A549 (cell line): ENCODE results near the gene SLC38A2. TPM values are rescaled to one million over a fixed set of nuclear protein-coding genes. Genes with fewer than 3 reads are reported as not detected.

Source experiments
- ATAC-seq, 2 experiments: fragments of 200-7000 bp in 1 of 2; fragments of >200 bp in 1 of 2; cut with Nextera tagmentation in 1 of 2; cut with Tn5 transposase in 1 of 2; 3 replicates each; pipeline versions ENCODE4 v1.8.0 to v1.9.1; 2018 to 2020; ENCODE audit warnings: mild to moderate bottlenecking in 1 of 2, moderate library complexity in 1 of 2
- CTCF ChIA-PET: fragments of 300-600 bp; sonication (Branson Sonifier 250); formaldehyde crosslinking; extraction: SDS; loops from one replicate; lab custom pipeline; 2021; ENCODE audit warnings: antibody characterized with exemption, inconsistent platforms; lab: Yijun Ruan, JAX
- POLR2A ChIA-PET: fragments of 350-600 bp; formaldehyde crosslinking; extraction: SDS; loops from one replicate; lab custom pipeline; 2021; ENCODE audit warnings: antibody characterized with exemption, inconsistent platforms; lab: Yijun Ruan, JAX
- DNase-seq, 2 experiments: peaks; one replicate each; pipeline versions ENCODE4 v3.0.0 to v3.0.0-alpha.2; 2011 to 2016; ENCODE audit warnings: low read depth in 1 of 2, low spot score in 1 of 2
- FAIRE-seq: peaks from 2 replicates; lab custom pipeline; 2011; peaks lifted over from hg19 to GRCh38; lab: Jason Lieb, UNC
- H3K27ac ChIP-seq, 2 experiments: fragments of >200 bp; sonication (Bioruptor Twin); formaldehyde crosslinking; 3 replicates each; pipeline ENCODE4 v1.5.1; 2016 to 2017
- H3K4me1 ChIP-seq: fragments of >200 bp; sonication (Bioruptor Twin); formaldehyde crosslinking; 3 replicates; pipeline ENCODE4 v1.6.1; 2016
- H3K4me2 ChIP-seq: fragments of >200 bp; sonication (Bioruptor Twin); formaldehyde crosslinking; 3 replicates; pipeline ENCODE4 v1.6.1; 2016
- H3K4me3 ChIP-seq: fragments of >200 bp; sonication (Bioruptor Twin); formaldehyde crosslinking; 3 replicates; pipeline ENCODE4 v1.5.1; 2016
- H3K9me3 ChIP-seq: fragments of >200 bp; sonication (Bioruptor Twin); formaldehyde crosslinking; 3 replicates; pipeline ENCODE4 v1.6.1; 2016
- BCL3 ChIP-seq: fragments of >200 bp; sonication (Bioruptor Twin); formaldehyde crosslinking; IDR thresholded peaks from 3 replicates; pipeline ENCODE4 v1.6.1; 2016
- CBX8 ChIP-seq: fragments of 200-600 bp; sonication (generic); IDR thresholded peaks from 2 replicates; pipeline ENCODE4 v1.6.1; 2016
- CTCF ChIP-seq: fragments of >200 bp; sonication (Bioruptor Twin); formaldehyde crosslinking; IDR thresholded peaks from 3 replicates; pipeline ENCODE4 v1.5.1; 2016
- E2F6 ChIP-seq: IDR thresholded peaks from 2 replicates; pipeline ENCODE4 v1.6.1; 2012; ENCODE audit warnings: low read depth, borderline replicate concordance
- EP300 ChIP-seq, 2 experiments: fragments of >200 bp; sonication (Bioruptor Twin); formaldehyde crosslinking; IDR thresholded peaks; 2 replicates in 1 of 2; 3 replicates in 1 of 2; pipeline ENCODE4 v1.6.1; 2016 to 2017
- ESRRA ChIP-seq: fragments of 150-350 bp; IDR thresholded peaks from 2 replicates; pipeline ENCODE4 v1.6.1; 2014; ENCODE audit warnings: mild to moderate bottlenecking, low read length, borderline replicate concordance
- FOSL2 ChIP-seq, 2 experiments: fragments of 450-650 bp in 1 of 2; fragments of >200 bp in 1 of 2; sonication (Bioruptor Twin) in 1 of 2; formaldehyde crosslinking; IDR thresholded peaks; 2 replicates each; pipeline versions ENCODE4 v1.5.0 to v1.6.1; 2016 to 2020; ENCODE audit warnings: mild to moderate bottlenecking in 1 of 2, moderate library complexity in 1 of 2
- FOXS1 ChIP-seq: fragments of 250-450 bp; sonication (Bioruptor Pico); IDR thresholded peaks from 2 replicates; pipeline ENCODE4 v1.5.0; 2020; ENCODE audit warnings: mild to moderate bottlenecking, moderate library complexity
- HDAC2 ChIP-seq: fragments of 200-600 bp; sonication (generic); IDR thresholded peaks from 2 replicates; pipeline ENCODE4 v1.6.1; 2016
- HES2 ChIP-seq: fragments of >200 bp; sonication (Bioruptor Twin); formaldehyde crosslinking; IDR thresholded peaks from 2 replicates; pipeline ENCODE4 v1.6.1; 2016
- HOXB5 ChIP-seq: fragments of 250-450 bp; sonication (Bioruptor Pico); IDR thresholded peaks from 2 replicates; pipeline ENCODE4 v1.5.0; 2020; ENCODE audit warnings: mild to moderate bottlenecking, moderate library complexity
- JUNB ChIP-seq: fragments of >200 bp; sonication (Bioruptor Twin); formaldehyde crosslinking; IDR thresholded peaks from 2 replicates; pipeline ENCODE4 v1.6.1; 2016
- KDM1A ChIP-seq: fragments of 200-600 bp; sonication (generic); IDR thresholded peaks from 2 replicates; pipeline ENCODE4 v1.6.1; 2016; ENCODE audit warnings: low read depth, mild to moderate bottlenecking
- MAX ChIP-seq: IDR thresholded peaks from 2 replicates; pipeline ENCODE4 v1.6.1; 2012
- MAZ ChIP-seq: fragments of 150-350 bp; IDR thresholded peaks from 2 replicates; pipeline ENCODE4 v1.6.1; 2014; ENCODE audit warnings: antibody characterized with exemption, low read depth, low read length, borderline replicate concordance
- NFE2L2 ChIP-seq: fragments of 150-350 bp; conservative IDR thresholded peaks from 2 replicates; pipeline ENCODE4 v1.6.1; 2014; ENCODE audit warnings: low read length
- POLR2AphosphoS2 ChIP-seq: conservative IDR thresholded peaks from 2 replicates; pipeline ENCODE4 v1.6.1; 2012; ENCODE audit warnings: low read length, improper control_type of control experiment, inconsistent platforms
- SMC3 ChIP-seq: fragments of >200 bp; sonication (Bioruptor Twin); formaldehyde crosslinking; IDR thresholded peaks from 3 replicates; pipeline ENCODE4 v1.6.1; 2018; ENCODE audit warnings: inconsistent platforms
- TFCP2L1 ChIP-seq: fragments of 250-450 bp; sonication (Bioruptor Pico); IDR thresholded peaks from 2 replicates; pipeline ENCODE4 v1.5.0; 2021; ENCODE audit warnings: mild to moderate bottlenecking
- ZFP36 ChIP-seq: fragments of 450-650 bp; IDR thresholded peaks from 2 replicates; pipeline ENCODE4 v1.6.1; 2014; ENCODE audit warnings: borderline replicate concordance; ENCODE audit not compliant: partially characterized antibody
- ZNF302 ChIP-seq: fragments of 250-450 bp; sonication (Bioruptor Pico); IDR thresholded peaks from 2 replicates; pipeline ENCODE4 v1.9.0; 2021; ENCODE audit warnings: inconsistent platforms, mild to moderate bottlenecking, moderate library complexity
- WGBS: methylation state at CpG from one replicate; pipeline ENCODE4 v1.1.6; 2017; ENCODE audit errors: missing lambda C conversion rate; 5-methylcytosine and 5-hydroxymethylcytosine counted together
- polyA plus RNA-seq, 4 experiments: library from polyadenylated mRNA; depleted of rRNA in 3 of 4; stranded (reverse); fragments of >200 nt; fragmentation: RNase III in 1 of 4; extraction: RNeasy Plus Mini Kit Qiagen cat#74134 plus additional on column Dnase treatment in 1 of 4; gene quantifications; 2 replicates in 3 of 4; 3 replicates in 1 of 4; pipeline ENCODE4 v1.2.3, GENCODE V29; 2011 to 2017

The SLC38A2 gene
- polyA plus RNA-seq, 2 of the 4 experiments (the other 2 are of a cell fraction): 187 to 519 TPM

- Histone ChIP-seq H3K4me1 (no peaks in the 10 kb centered on the region), H3K4me3 (no peak overlapping the region), H3K27ac (no peak overlapping the region), H3K4me2 (no peak overlapping the region), H3K9me3 (no peaks in the 10 kb centered on the region)
- POLR2A ChIA-PET: no interaction called here
- DNase-seq (no peak), FAIRE-seq (no peak), ATAC-seq (no peak)
- 62% methylated on average over 2 of the region's 2 CpGs for WGBS
- no peak for TF ChIP-seq FOXS1
- no peak for TF ChIP-seq JUNB
- no peak for TF ChIP-seq MAX
- TF ChIP-seq MAZ: no peak
- no peak for TF ChIP-seq FOSL2 (IDR thresholded peaks at IDR 0.05)
- TF ChIP-seq FOSL2 (CRISPR knock-in tag; IDR thresholded peaks at IDR 0.05): no peak
- TF ChIP-seq E2F6: no peak
- no peak for TF ChIP-seq ESRRA
- TF ChIP-seq BCL3: no peak
- TF ChIP-seq SMC3: no peak
- TF ChIP-seq HES2: no peak
- no peak for TF ChIP-seq EP300 (IDR thresholded peaks at IDR 0.05)
- no peak for TF ChIP-seq HDAC2
- no peak for TF ChIP-seq ZNF302
- TF ChIP-seq NFE2L2: no peak
- no peak for TF ChIP-seq KDM1A
- CTCF ChIA-PET: interaction anchor here (1.7 kb wide), 1 partner anchor 325 kb away, joined by 4 read pairs; no protein-coding TSS in a partner anchor
Observed at GRCh38 chr12:46351886-46352650, 20.5 kb downstream of the SLC38A2 start.

GRCh38 chr12:46351138-46351537 lies 21.4 kb downstream of the SLC38A2 start:
- Histone ChIP-seq H3K9me3 (no peaks in the 10 kb centered on the region), H3K4me3 (no peak overlapping the region), H3K4me1 (no peaks in the 10 kb centered on the region), H3K27ac (no peak overlapping the region), H3K4me2 (no peak overlapping the region)
- 12% methylated on average over 1 of the region's 1 CpG for WGBS
- no peak for FAIRE-seq
- CTCF ChIA-PET: interaction anchor here (1.7 kb wide), 1 partner anchor 326 kb away, joined by 4 read pairs; no protein-coding TSS in a partner anchor
- TF ChIP-seq CBX8 (no peak), CTCF (no peak), HOXB5 (CRISPR knock-in tag) (no peak), POLR2AphosphoS2 (no peak), TFCP2L1 (CRISPR knock-in tag) (no peak)
- no peak for ATAC-seq
- no peak for DNase-seq
- POLR2A ChIA-PET: no interaction called here

GRCh38 chr12:46349253-46349652 lies 23.3 kb downstream of the SLC38A2 start:
- ChIA-PET POLR2A (no interaction called here), CTCF (interaction anchor here (1.1 kb wide), 1 partner anchor 224 kb away, joined by 3 read pairs; no protein-coding TSS in a partner anchor)
- Histone ChIP-seq H3K4me1 (no peaks in the 10 kb centered on the region), H3K9me3 (no peaks in the 10 kb centered on the region), H3K4me3 (no peak overlapping the region), H3K4me2 (no peak overlapping the region), H3K27ac (no peak overlapping the region)
- ATAC-seq (no peak), DNase-seq (no peak), FAIRE-seq (no peak)
- WGBS: 23% methylated on average over 2 of the region's 2 CpGs
- TF ChIP-seq ZFP36 (no peak), CBX8 (no peak)
